HCT116 (cell line): ENCODE measurements around the gene STRN3. TPM values are rescaled to one million over a fixed set of nuclear protein-coding genes. Genes with fewer than 3 reads are reported as not detected.

ENCODE experiments used
- ATAC-seq: fragments of 200-7000 bp; cut with Tn5 transposase; 2 replicates; pipeline ENCODE4 v1.9.1; 2020; ENCODE audit warnings: mild to moderate bottlenecking, moderate library complexity
- BruUV-seq: library from RNA; stranded (reverse); fragments of 400-500 nt; replicated peaks from 2 replicates; lab custom pipeline; 2021; lab: Mats Ljungman, UMichigan
- CTCF ChIA-PET: fragments of 300-600 bp; sonication (Branson Sonifier 250); formaldehyde crosslinking; loops from one replicate; lab custom pipeline; 2021; ENCODE audit warnings: antibody characterized with exemption; lab: Charles Lee
- POLR2A ChIA-PET: fragments of 300-600, 350-600 bp; sonication (Branson Sonifier 250); formaldehyde crosslinking; loops from one replicate; lab custom pipeline; 2021; ENCODE audit warnings: antibody characterized with exemption; lab: Charles Lee
- RAD21 ChIA-PET, 2 experiments: fragments of 300-600 bp; sonication (Branson Sonifier 250); formaldehyde crosslinking; loops; one replicate each; lab custom pipeline; 2023; ENCODE audit warnings: low total read pairs in 2 of 2; ENCODE audit not compliant: uncharacterized antibody in 2 of 2, unreplicated experiment in 2 of 2, low non-redundant PET in 1 of 2; lab: Charles Lee
- DNase-seq: peaks from one replicate; pipeline ENCODE4 v3.0.0-alpha.2; 2010; ENCODE audit warnings: low read depth, low spot score
- H2AFZ ChIP-seq: fragments of 200-600 bp; shearing (Covaris generic), sonication (generic); 2 replicates; pipeline ENCODE4 v1.6.1; 2017; ENCODE audit warnings: low read depth, mixed run types, mixed read lengths, antibody characterized with exemption, low read length; ENCODE audit not compliant: poor library complexity, severe bottlenecking
- H3K27ac ChIP-seq: 2 replicates; pipeline ENCODE4 v1.5.1; 2012; ENCODE audit warnings: low read depth, low read length
- H3K27me3 ChIP-seq: fragments of 200-600 bp; sonication (generic); 2 replicates; pipeline ENCODE4 v1.6.1; 2016; ENCODE audit warnings: mixed run types, low read length, mixed read lengths; ENCODE audit not compliant: insufficient read depth
- H3K36me3 ChIP-seq, 2 experiments: fragments of 200-500 bp in 1 of 2; fragments of 200-600 bp in 1 of 2; sonication (Bioruptor generic) in 1 of 2; sonication (generic) in 1 of 2; 2 replicates each; pipeline versions ENCODE4 v1.5.1 to v1.6.1; 2014 to 2016; ENCODE audit warnings: low read length in 2 of 2, inconsistent platforms in 1 of 2, mixed read lengths in 1 of 2, mixed run types in 1 of 2; ENCODE audit not compliant: insufficient read depth in 2 of 2, control insufficient read depth in 1 of 2
- H3K4me1 ChIP-seq, 2 experiments: fragments of 200-600 bp in 1 of 2; sonication (generic) in 1 of 2; 2 replicates each; pipeline versions ENCODE4 v1.5.1 to v1.6.1; 2012 to 2017; ENCODE audit warnings: low read length in 2 of 2, inconsistent platforms in 1 of 2, mild to moderate bottlenecking in 1 of 2, mixed read lengths in 1 of 2, mixed run types in 1 of 2, moderate library complexity in 1 of 2; ENCODE audit not compliant: insufficient read depth in 2 of 2, control insufficient read depth in 1 of 2
- H3K4me2 ChIP-seq: fragments of 200-600 bp; sonication (generic); 2 replicates; pipeline ENCODE4 v1.6.1; 2017; ENCODE audit warnings: mixed run types, low read length, mixed read lengths
- H3K4me3 ChIP-seq, 2 experiments: fragments of 200-600 bp in 1 of 2; sonication (generic) in 1 of 2; replicated peaks in 1 of 2; 2 replicates each; pipeline ENCODE4 v1.5.1; 2011 to 2016; ENCODE audit warnings: low read length in 2 of 2, control low read depth in 1 of 2, low read depth in 1 of 2, mild to moderate bottlenecking in 1 of 2, mixed read lengths in 1 of 2, mixed run types in 1 of 2
- H3K79me2 ChIP-seq: fragments of 200-600 bp; sonication (generic); 2 replicates; pipeline ENCODE4 v1.6.1; 2017; ENCODE audit warnings: mild to moderate bottlenecking, mixed run types, low read length, moderate library complexity, mixed read lengths; ENCODE audit not compliant: insufficient read depth
- H3K9ac ChIP-seq: fragments of 200-600 bp; sonication (generic); 2 replicates; pipeline ENCODE4 v1.6.1; 2016; ENCODE audit warnings: low read length, mixed read lengths
- H3K9me2 ChIP-seq: fragments of 200-600 bp; sonication (generic), shearing (Covaris generic); 2 replicates; pipeline ENCODE4 v1.6.1; 2017; ENCODE audit warnings: mixed run types, mild to moderate bottlenecking, moderate library complexity; ENCODE audit not compliant: insufficient read depth
- H3K9me3 ChIP-seq, 2 experiments: fragments of 200-500 bp in 1 of 2; fragments of 200-600 bp in 1 of 2; sonication (Bioruptor generic) in 1 of 2; sonication (generic) in 1 of 2; 2 replicates each; pipeline ENCODE4 v1.6.1; 2014 to 2017; ENCODE audit warnings: low read length in 2 of 2, mixed read lengths in 2 of 2, inconsistent platforms in 1 of 2, low read depth in 1 of 2, mild to moderate bottlenecking in 1 of 2, mixed run types in 1 of 2, moderate library complexity in 1 of 2; ENCODE audit not compliant: control insufficient read depth in 1 of 2, insufficient read depth in 1 of 2
- H4K20me1 ChIP-seq: fragments of 200-600 bp; sonication (generic), shearing (Covaris generic); 2 replicates; pipeline ENCODE4 v1.6.1; 2017; ENCODE audit warnings: mixed run types, mild to moderate bottlenecking, moderate library complexity; ENCODE audit not compliant: insufficient read depth
- EZH2phosphoT487 ChIP-seq: fragments of 200-600 bp; IDR thresholded peaks from 2 replicates; pipeline ENCODE4 v1.6.1; 2018; ENCODE audit warnings: antibody characterized with exemption, borderline replicate concordance
- FOSL1 ChIP-seq: IDR thresholded peaks from 2 replicates; pipeline ENCODE4 v1.6.1; 2012; ENCODE audit warnings: low read depth
- JUND ChIP-seq: IDR thresholded peaks from 2 replicates; pipeline ENCODE4 v1.6.1; 2012
- POLR2A ChIP-seq: IDR thresholded peaks from 2 replicates; pipeline ENCODE4 v1.7.0; 2011; ENCODE audit warnings: borderline replicate concordance; ENCODE audit not compliant: insufficient read depth, insufficient read length; ENCODE audit errors: extremely low read depth
- POLR2AphosphoS5 ChIP-seq: IDR thresholded peaks from 2 replicates; pipeline ENCODE4 v1.6.1; 2011; ENCODE audit warnings: mild to moderate bottlenecking, low read depth, low read length, moderate library complexity
- RAD21 ChIP-seq: IDR thresholded peaks from 2 replicates; pipeline ENCODE4 v1.6.1; 2012; ENCODE audit warnings: low read depth, mild to moderate bottlenecking
- TCF7L2 ChIP-seq: IDR thresholded peaks from 2 replicates; pipeline ENCODE4 v1.7.0; 2011; ENCODE audit warnings: borderline replicate concordance, inconsistent platforms; ENCODE audit not compliant: insufficient read depth, insufficient read length; ENCODE audit errors: extremely low read depth
- ZFX ChIP-seq: fragments of 450-650 bp; IDR thresholded peaks from 2 replicates; pipeline ENCODE4 v1.6.1; 2017
- ZNF274 ChIP-seq: fragments of 200-500 bp; sonication (Bioruptor generic); IDR thresholded peaks from 2 replicates; pipeline ENCODE4 v1.6.1; 2014; ENCODE audit warnings: mild to moderate bottlenecking, low read depth, low read length, inconsistent platforms
- intact Hi-C: fragments of 100-400 bp; cut with micrococcal nuclease; formaldehyde crosslinking; loops from 2 replicates; pipeline ENCODE4 v1.10.0; 2022
- total RNA-seq: library from RNA; stranded (reverse); gene quantifications from one replicate; pipeline ENCODE4 v1.2.1, GENCODE V29; 2021; ENCODE audit not compliant: unreplicated experiment
- TF ChIP-seq, protein P1 (sequence below): IDR thresholded peaks from 2 replicates; pipeline ENCODE4 v1.6.1; 2012; ENCODE audit warnings: low read depth
- TF ChIP-seq, protein P2 (sequence below): IDR thresholded peaks from 2 replicates; pipeline ENCODE4 v1.6.1; 2011; ENCODE audit warnings: mild to moderate bottlenecking, low read length, moderate library complexity; ENCODE audit not compliant: insufficient replicate concordance; ENCODE audit errors: extremely low read depth

STRN3 gene
- total RNA-seq, 1 experiment from 2014 or later = 43.4 TPM

DNA sequence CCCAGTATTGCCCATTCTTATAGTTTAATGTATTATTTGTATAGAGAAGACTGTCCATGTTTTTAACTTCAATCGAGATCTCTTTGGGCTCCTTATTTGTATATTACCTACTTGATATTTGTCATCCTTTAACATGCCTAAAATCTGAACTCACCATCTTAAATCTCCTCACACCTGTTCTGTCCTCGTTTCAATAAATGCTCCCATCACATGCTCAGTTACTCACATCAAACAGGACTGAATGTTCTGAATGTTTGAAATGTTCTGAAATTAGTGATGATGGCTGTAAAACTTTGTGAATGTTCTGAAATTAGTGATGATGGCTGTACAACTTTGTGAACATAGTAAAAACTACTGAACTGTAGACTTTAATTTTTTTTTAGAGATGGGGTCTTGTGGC, 117.4 kb downstream of the STRN3 start:
- Histone ChIP-seq H4K20me1 (no peaks in the 10 kb centered on the region; the same call in 1 of the 2 replicates), H3K4me2 (no peak overlapping the region), H2AFZ (no peak overlapping the region), H3K27me3 (no peaks in the 10 kb centered on the region), H3K36me3 (peaks cover 21 to 31% of the 10 kb centered on the region in 2 experiments), H3K79me2 (peaks cover 3% of the 10 kb centered on the region; the same call in 1 of the 2 replicates), H3K4me1 (no peaks in the 10 kb centered on the region), H3K27ac (no peak overlapping the region), H3K9ac (no peak overlapping the region), H3K9me3 (no peaks in the 10 kb centered on the region), H3K9me2 (no peaks in the 10 kb centered on the region), H3K4me3 (no peak overlapping the region)
- ChIA-PET RAD21 (no interaction called here), CTCF (no interaction called here), POLR2A (no interaction called here)
- DNase-seq (no peak), ATAC-seq (no peak)
- TF ChIP-seq, protein P1, sequence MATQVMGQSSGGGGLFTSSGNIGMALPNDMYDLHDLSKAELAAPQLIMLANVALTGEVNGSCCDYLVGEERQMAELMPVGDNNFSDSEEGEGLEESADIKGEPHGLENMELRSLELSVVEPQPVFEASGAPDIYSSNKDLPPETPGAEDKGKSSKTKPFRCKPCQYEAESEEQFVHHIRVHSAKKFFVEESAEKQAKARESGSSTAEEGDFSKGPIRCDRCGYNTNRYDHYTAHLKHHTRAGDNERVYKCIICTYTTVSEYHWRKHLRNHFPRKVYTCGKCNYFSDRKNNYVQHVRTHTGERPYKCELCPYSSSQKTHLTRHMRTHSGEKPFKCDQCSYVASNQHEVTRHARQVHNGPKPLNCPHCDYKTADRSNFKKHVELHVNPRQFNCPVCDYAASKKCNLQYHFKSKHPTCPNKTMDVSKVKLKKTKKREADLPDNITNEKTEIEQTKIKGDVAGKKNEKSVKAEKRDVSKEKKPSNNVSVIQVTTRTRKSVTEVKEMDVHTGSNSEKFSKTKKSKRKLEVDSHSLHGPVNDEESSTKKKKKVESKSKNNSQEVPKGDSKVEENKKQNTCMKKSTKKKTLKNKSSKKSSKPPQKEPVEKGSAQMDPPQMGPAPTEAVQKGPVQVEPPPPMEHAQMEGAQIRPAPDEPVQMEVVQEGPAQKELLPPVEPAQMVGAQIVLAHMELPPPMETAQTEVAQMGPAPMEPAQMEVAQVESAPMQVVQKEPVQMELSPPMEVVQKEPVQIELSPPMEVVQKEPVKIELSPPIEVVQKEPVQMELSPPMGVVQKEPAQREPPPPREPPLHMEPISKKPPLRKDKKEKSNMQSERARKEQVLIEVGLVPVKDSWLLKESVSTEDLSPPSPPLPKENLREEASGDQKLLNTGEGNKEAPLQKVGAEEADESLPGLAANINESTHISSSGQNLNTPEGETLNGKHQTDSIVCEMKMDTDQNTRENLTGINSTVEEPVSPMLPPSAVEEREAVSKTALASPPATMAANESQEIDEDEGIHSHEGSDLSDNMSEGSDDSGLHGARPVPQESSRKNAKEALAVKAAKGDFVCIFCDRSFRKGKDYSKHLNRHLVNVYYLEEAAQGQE = no peak
- TF ChIP-seq ZNF274 = no peak
- TF ChIP-seq ZFX = no peak
- TF ChIP-seq POLR2AphosphoS5 = no peak
- TF ChIP-seq EZH2phosphoT487 = no peak
- no peak for TF ChIP-seq RAD21
- intact Hi-C loops = no loop called here
- BruUV-seq = no TSS peak

DNA sequence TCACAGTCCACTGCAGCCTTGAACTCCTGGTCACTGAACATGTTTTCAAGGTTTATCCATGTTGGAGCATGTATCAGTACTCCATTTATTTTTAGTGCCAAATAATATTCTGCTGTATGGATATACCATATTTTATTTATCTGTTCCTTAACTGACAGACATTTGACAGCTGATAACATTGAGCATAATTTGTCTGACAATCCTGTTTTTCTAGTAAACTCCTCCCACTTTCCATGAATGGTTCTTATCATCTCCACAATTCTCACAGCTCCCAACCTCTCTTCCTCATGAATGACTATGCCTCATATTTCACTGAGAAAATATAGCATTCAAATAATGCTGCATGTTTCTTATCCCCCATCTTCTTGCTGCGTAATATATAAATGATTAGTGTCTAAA, 118.5 kb downstream of the STRN3 start:
- CTCF ChIA-PET = interaction anchor here (1.3 kb wide), 1 partner anchor 10 kb away, joined by 3 read pairs; no protein-coding TSS in a partner anchor
- TF ChIP-seq JUND = no peak
- no peak for TF ChIP-seq POLR2A
- no peak for TF ChIP-seq POLR2AphosphoS5
- no peak for TF ChIP-seq TCF7L2
- TF ChIP-seq, protein P2, sequence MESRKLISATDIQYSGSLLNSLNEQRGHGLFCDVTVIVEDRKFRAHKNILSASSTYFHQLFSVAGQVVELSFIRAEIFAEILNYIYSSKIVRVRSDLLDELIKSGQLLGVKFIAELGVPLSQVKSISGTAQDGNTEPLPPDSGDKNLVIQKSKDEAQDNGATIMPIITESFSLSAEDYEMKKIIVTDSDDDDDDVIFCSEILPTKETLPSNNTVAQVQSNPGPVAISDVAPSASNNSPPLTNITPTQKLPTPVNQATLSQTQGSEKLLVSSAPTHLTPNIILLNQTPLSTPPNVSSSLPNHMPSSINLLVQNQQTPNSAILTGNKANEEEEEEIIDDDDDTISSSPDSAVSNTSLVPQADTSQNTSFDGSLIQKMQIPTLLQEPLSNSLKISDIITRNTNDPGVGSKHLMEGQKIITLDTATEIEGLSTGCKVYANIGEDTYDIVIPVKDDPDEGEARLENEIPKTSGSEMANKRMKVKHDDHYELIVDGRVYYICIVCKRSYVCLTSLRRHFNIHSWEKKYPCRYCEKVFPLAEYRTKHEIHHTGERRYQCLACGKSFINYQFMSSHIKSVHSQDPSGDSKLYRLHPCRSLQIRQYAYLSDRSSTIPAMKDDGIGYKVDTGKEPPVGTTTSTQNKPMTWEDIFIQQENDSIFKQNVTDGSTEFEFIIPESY = no peak
- TF ChIP-seq, protein P1 = no peak
- TF ChIP-seq FOSL1 = no peak

More for the DNA sequence above, 118.5 kb downstream of the STRN3 start:
- H3K4me2 ChIP-seq = no peak overlapping the region
- H3K9me3 ChIP-seq = no peaks in the 10 kb centered on the region
- no peaks in the 10 kb centered on the region for H3K4me1 ChIP-seq
- H3K79me2 ChIP-seq = peaks cover 9% of the 10 kb centered on the region; the same call in 1 of the 2 replicates
- DNase-seq = no peak
- no peaks in the 10 kb centered on the region for H3K9me2 ChIP-seq
- no peaks in the 10 kb centered on the region for H3K27me3 ChIP-seq
- POLR2A ChIA-PET = no interaction called here
- intact Hi-C loops = no loop called here
- ATAC-seq = no peak
- RAD21 ChIA-PET = no interaction called here
- peaks cover 22 to 31% of the 10 kb centered on the region in 2 experiments for H3K36me3 ChIP-seq
- H3K9ac ChIP-seq = no peak overlapping the region
- no TSS peak for BruUV-seq
- no peak overlapping the region for H3K27ac ChIP-seq
- no peak overlapping the region for H2AFZ ChIP-seq
- no peaks in the 10 kb centered on the region; the same call in 1 of the 2 replicates for H4K20me1 ChIP-seq
- H3K4me3 ChIP-seq = no peak overlapping the region
